Stimulated activated naive CD8-positive, alpha-beta T cell treated with anti-CD3 and anti-CD28 coated beads, Interleukin-15, amount 100 ng/mL, for 72 hours (primary cell): ENCODE results near the gene EDA.

Source experiments
- ATAC-seq: fragments of 150-1000 bp; cut with Tn5 transposase; 2 replicates; pipeline ENCODE4 v1.10.0; 2021; ENCODE audit warnings: mild to moderate bottlenecking, moderate library complexity
- DNase-seq, 2 donors: peaks; one replicate each; pipeline ENCODE4 v3.0.0; 2021 to 2022
- H3K27ac Mint-ChIP-seq, 2 donors: one replicate each; pipeline ENCODE4 v1.8.0; 2022; ENCODE audit warnings: mild to moderate bottlenecking in 2 of 2, mixed read lengths in 2 of 2, moderate library complexity in 2 of 2
- H3K27me3 Mint-ChIP-seq: one replicate; pipeline ENCODE4 v1.8.0; 2022; ENCODE audit warnings: mixed read lengths
- H3K4me1 Mint-ChIP-seq: one replicate; pipeline ENCODE4 v1.8.0; 2022; ENCODE audit warnings: mild to moderate bottlenecking, mixed read lengths
- H3K4me3 Mint-ChIP-seq, 2 donors: one replicate each; pipeline ENCODE4 v1.8.0; 2022; ENCODE audit warnings: mild to moderate bottlenecking in 2 of 2, mixed read lengths in 2 of 2, moderate library complexity in 1 of 2
- H3K9me3 Mint-ChIP-seq, 2 donors: one replicate each; pipeline ENCODE4 v1.8.0; 2022; ENCODE audit warnings: mixed read lengths in 2 of 2

EDA gene

GRCh38 chrX:69670001-69670555, 54.2 kb downstream of the EDA start:
- Mint-ChIP-seq H3K27ac (no peak overlapping the region), H3K27me3 (no peaks in the 10 kb centered on the region), H3K4me3 (no peak overlapping the region), H3K4me1 (no peaks in the 10 kb centered on the region), H3K9me3 (peaks cover 10 to 13% of the 10 kb centered on the region in 2 donors)
- ATAC-seq (no peak), DNase-seq (no peak)

GRCh38 chrX:69674891-69675290, 59.0 kb downstream of the EDA start:
- Mint-ChIP-seq H3K27ac (no peak overlapping the region), H3K9me3 (peaks cover 10 to 13% of the 10 kb centered on the region in 2 donors), H3K4me1 (no peaks in the 10 kb centered on the region), H3K4me3 (no peak overlapping the region), H3K27me3 (no peaks in the 10 kb centered on the region)
- ATAC-seq (no peak), DNase-seq (no peak)

GRCh38 chrX:69705818-69706217, 89.9 kb downstream of the EDA start:
- Mint-ChIP-seq H3K4me1 (no peaks in the 10 kb centered on the region), H3K4me3 (no peak overlapping the region), H3K27ac (no peak overlapping the region), H3K9me3 (peaks cover 10 to 18% of the 10 kb centered on the region in 2 donors), H3K27me3 (no peaks in the 10 kb centered on the region)
- ATAC-seq (no peak), DNase-seq (no peak)

GRCh38 chrX:69718102-69718501, 102.2 kb downstream of the EDA start:
- no peaks in the 10 kb centered on the region for H3K27me3 Mint-ChIP-seq
- ATAC-seq: no peak
- no peak for DNase-seq

GRCh38 chrX:69724307-69724706, 108.4 kb downstream of the EDA start:
- Mint-ChIP-seq H3K4me3 (no peak overlapping the region), H3K27ac (no peak overlapping the region), H3K27me3 (no peaks in the 10 kb centered on the region), H3K4me1 (no peaks in the 10 kb centered on the region), H3K9me3 (peaks cover 0 to 2% of the 10 kb centered on the region in 2 donors)
- ATAC-seq (no peak), DNase-seq (no peak)

More at GRCh38 chrX:69718102-69718501, 102.2 kb downstream of the EDA start:
- H3K9me3 Mint-ChIP-seq: peaks cover 5 to 14% of the 10 kb centered on the region in 2 donors
- no peak overlapping the region for H3K27ac Mint-ChIP-seq
- no peaks in the 10 kb centered on the region for H3K4me1 Mint-ChIP-seq
- no peak overlapping the region for H3K4me3 Mint-ChIP-seq

GRCh38 chrX:69740317-69740716, 124.4 kb downstream of the EDA start:
- no peaks in the 10 kb centered on the region for H3K4me1 Mint-ChIP-seq
- no peak for DNase-seq
- ATAC-seq: no peak
- H3K27me3 Mint-ChIP-seq: no peaks in the 10 kb centered on the region
- H3K27ac Mint-ChIP-seq: no peak overlapping the region
- H3K4me3 Mint-ChIP-seq: no peak overlapping the region
- peaks cover 8 to 13% of the 10 kb centered on the region in 2 donors for H3K9me3 Mint-ChIP-seq

- H3K27me3 Mint-ChIP-seq: no peaks in the 10 kb centered on the region
- DNase-seq: no peak
- no peak overlapping the region for H3K4me3 Mint-ChIP-seq
- H3K4me1 Mint-ChIP-seq: no peaks in the 10 kb centered on the region
- ATAC-seq: no peak
- peaks cover 8 to 13% of the 10 kb centered on the region in 2 donors for H3K9me3 Mint-ChIP-seq
- H3K27ac Mint-ChIP-seq: no peak overlapping the region
Measured at GRCh38 chrX:69741721-69742120, 125.8 kb downstream of the EDA start.

- H3K27me3 Mint-ChIP-seq: no peaks in the 10 kb centered on the region
- ATAC-seq (no peak), DNase-seq (no peak)
- peaks cover 0 to 6% of the 10 kb centered on the region in 2 donors for H3K9me3 Mint-ChIP-seq
- H3K4me1 Mint-ChIP-seq: no peaks in the 10 kb centered on the region
- H3K27ac Mint-ChIP-seq: no peak overlapping the region
- no peak overlapping the region for H3K4me3 Mint-ChIP-seq
Measured at GRCh38 chrX:69746051-69746450, 130.1 kb downstream of the EDA start.

GRCh38 chrX:69748055-69748454, 132.1 kb downstream of the EDA start:
- no peaks in the 10 kb centered on the region for H3K4me1 Mint-ChIP-seq
- H3K27ac Mint-ChIP-seq: no peak overlapping the region
- ATAC-seq (no peak), DNase-seq (no peak)
- peaks cover 0 to 2% of the 10 kb centered on the region in 2 donors for H3K9me3 Mint-ChIP-seq
- no peaks in the 10 kb centered on the region for H3K27me3 Mint-ChIP-seq
- H3K4me3 Mint-ChIP-seq: no peak overlapping the region

- H3K4me3 Mint-ChIP-seq: no peak overlapping the region
- H3K27ac Mint-ChIP-seq: peak overlapping the region in 1 of 2 donors; percentile 84
- H3K27me3 Mint-ChIP-seq: no peaks in the 10 kb centered on the region
- ATAC-seq (no peak), DNase-seq (no peak)
- no peaks in the 10 kb centered on the region for H3K4me1 Mint-ChIP-seq
- H3K9me3 Mint-ChIP-seq: peaks cover 0 to 8% of the 10 kb centered on the region in 2 donors
Measured at GRCh38 chrX:69759921-69760625, 144.2 kb downstream of the EDA start.

GRCh38 chrX:69761633-69762032, 145.7 kb downstream of the EDA start:
- DNase-seq (no peak), ATAC-seq (no peak)
- Mint-ChIP-seq H3K27me3 (no peaks in the 10 kb centered on the region), H3K4me3 (no peak overlapping the region), H3K27ac (no peak overlapping the region), H3K4me1 (no peaks in the 10 kb centered on the region), H3K9me3 (peaks cover 0 to 8% of the 10 kb centered on the region in 2 donors)

- Mint-ChIP-seq H3K4me3 (no peak overlapping the region), H3K4me1 (no peaks in the 10 kb centered on the region)
- no peak for ATAC-seq
Measured at GRCh38 chrX:69762340-69762739, 146.4 kb downstream of the EDA start.

GRCh38 chrX:69793260-69793935, 177.5 kb downstream of the EDA start:
- H3K27me3 Mint-ChIP-seq: no peaks in the 10 kb centered on the region
- H3K4me3 Mint-ChIP-seq: no peak overlapping the region
- no peaks in the 10 kb centered on the region for H3K4me1 Mint-ChIP-seq
- H3K9me3 Mint-ChIP-seq: peaks cover 4 to 14% of the 10 kb centered on the region in 2 donors
- H3K27ac Mint-ChIP-seq: no peak overlapping the region
- DNase-seq: no peak
- no peak for ATAC-seq

More at GRCh38 chrX:69762340-69762739, 146.4 kb downstream of the EDA start:
- Mint-ChIP-seq H3K27me3 (no peaks in the 10 kb centered on the region), H3K27ac (no peak overlapping the region), H3K9me3 (peaks cover 0 to 8% of the 10 kb centered on the region in 2 donors)
- DNase-seq: no peak

GRCh38 chrX:69795702-69796101, 179.8 kb downstream of the EDA start:
- H3K4me3 Mint-ChIP-seq: no peak overlapping the region
- no peak overlapping the region for H3K27ac Mint-ChIP-seq
- no peaks in the 10 kb centered on the region for H3K4me1 Mint-ChIP-seq
- DNase-seq (no peak), ATAC-seq (no peak)
- no peaks in the 10 kb centered on the region for H3K27me3 Mint-ChIP-seq
- peaks cover 4 to 19% of the 10 kb centered on the region in 2 donors for H3K9me3 Mint-ChIP-seq

- Mint-ChIP-seq H3K27me3 (no peaks in the 10 kb centered on the region), H3K4me3 (peak overlapping the region in 1 of 2 donors; percentile 29), H3K27ac (peak overlapping the region in 1 of 2 donors; percentile 65), H3K9me3 (peaks cover 0 to 4% of the 10 kb centered on the region in 2 donors), H3K4me1 (peaks cover 11% of the 10 kb centered on the region)
- no peak for DNase-seq
- ATAC-seq: no peak
Measured at GRCh38 chrX:69807400-69807799, 191.5 kb downstream of the EDA start.

GRCh38 chrX:69808375-69808774, 192.5 kb downstream of the EDA start:
- DNase-seq (peak in 1 of 2 donors; percentile 38), ATAC-seq (peak; percentile 97)
- Mint-ChIP-seq H3K4me1 (peaks cover 11% of the 10 kb centered on the region), H3K4me3 (no peak overlapping the region), H3K9me3 (peaks cover 0 to 4% of the 10 kb centered on the region in 2 donors), H3K27me3 (no peaks in the 10 kb centered on the region), H3K27ac (no peak overlapping the region)
